SH-SY5Y (cell line): ENCODE measurements around the gene EIF2AK3.

ENCODE experiments used
- GATA2 ChIP-seq: IDR thresholded peaks from 2 replicates; pipeline ENCODE4 v1.6.1; 2011; ENCODE audit warnings: mild to moderate bottlenecking, low read depth, low read length
- GATA3 ChIP-seq: IDR thresholded peaks from 2 replicates; pipeline ENCODE4 v1.6.1; 2011; ENCODE audit warnings: low read depth, mild to moderate bottlenecking, low read length, moderate library complexity

EIF2AK3 gene

DNA sequence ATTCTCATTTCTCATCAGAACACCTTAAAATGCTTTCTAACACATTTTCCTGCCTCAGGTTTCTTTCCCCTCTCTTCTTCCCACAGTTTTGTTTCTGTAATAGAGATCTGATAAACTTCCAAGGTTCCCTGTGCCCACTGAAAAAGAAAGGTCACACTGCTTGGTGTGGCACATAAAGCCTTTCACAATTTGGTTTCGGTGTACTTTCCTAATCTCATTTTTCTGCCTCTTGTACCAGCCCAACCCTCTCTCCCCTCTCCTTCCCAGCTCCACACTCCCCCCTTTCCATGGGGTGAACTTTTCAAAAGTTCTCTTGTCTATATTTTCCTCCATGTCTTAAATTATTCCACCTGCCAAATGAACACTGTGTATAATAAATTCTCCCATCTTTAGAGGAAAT, 7.2 kb downstream of the EIF2AK3 start:
- TF ChIP-seq GATA2 (no peak), GATA3 (no peak)

- TF ChIP-seq GATA3 (no peak), GATA2 (no peak)
These were observed 11.4 kb downstream of the EIF2AK3 start for GRCh38 chr2:88615822-88616221.

DNA sequence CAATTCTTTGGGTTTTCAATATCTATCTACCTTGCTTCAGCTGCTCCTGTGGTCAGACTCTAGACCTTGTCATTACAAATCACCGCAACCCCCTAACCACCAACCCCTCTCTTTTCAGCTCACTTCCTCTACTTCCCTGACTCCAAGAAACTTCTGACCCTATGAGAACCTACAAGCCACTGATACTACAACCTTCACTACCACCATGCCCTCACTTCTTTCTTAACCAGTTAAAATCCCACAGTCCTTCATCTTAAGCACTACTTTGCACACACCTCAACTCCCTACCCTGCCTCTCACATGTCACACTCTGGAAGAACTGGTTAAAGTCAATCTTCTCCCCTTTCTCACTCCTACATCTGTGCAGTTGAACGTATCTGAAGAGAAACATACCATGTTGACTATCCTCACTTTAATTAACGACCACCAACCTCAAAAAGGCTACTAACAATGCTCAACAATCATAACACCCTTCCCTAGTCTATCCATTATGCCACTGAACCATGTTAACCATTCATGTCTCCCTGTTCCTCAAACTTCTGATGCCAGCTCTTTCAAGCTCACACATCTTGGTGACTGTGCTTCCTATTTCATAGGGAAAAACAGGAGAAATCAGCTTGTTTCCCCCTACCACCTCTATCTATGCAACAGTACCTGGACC, 12.6 kb downstream of the EIF2AK3 start:
- TF ChIP-seq GATA2 (no peak), GATA3 (no peak)

- TF ChIP-seq GATA3 = no peak
- no peak for TF ChIP-seq GATA2
These were observed 13.3 kb downstream of the EIF2AK3 start for GRCh38 chr2:88613921-88614320.

DNA sequence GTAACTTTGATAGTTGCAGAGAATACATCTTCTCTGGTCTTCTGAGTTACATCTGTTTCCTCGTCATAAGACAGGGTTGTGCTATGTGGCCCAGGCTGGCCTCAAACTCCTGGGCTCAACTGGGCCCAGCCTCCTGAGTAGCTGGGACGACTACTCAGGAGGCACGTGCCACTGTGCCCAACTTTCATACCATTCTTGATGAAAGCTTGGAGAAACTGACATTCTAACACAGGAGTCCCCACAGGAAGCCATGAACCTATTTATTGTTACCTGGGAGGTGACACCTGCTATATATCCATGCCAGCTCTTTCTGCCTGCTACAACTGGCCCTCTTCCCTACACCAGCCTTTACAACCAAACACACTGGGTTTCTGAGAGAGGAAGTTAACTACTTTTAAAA, 19.1 kb downstream of the EIF2AK3 start:
- TF ChIP-seq GATA3 = no peak

DNA sequence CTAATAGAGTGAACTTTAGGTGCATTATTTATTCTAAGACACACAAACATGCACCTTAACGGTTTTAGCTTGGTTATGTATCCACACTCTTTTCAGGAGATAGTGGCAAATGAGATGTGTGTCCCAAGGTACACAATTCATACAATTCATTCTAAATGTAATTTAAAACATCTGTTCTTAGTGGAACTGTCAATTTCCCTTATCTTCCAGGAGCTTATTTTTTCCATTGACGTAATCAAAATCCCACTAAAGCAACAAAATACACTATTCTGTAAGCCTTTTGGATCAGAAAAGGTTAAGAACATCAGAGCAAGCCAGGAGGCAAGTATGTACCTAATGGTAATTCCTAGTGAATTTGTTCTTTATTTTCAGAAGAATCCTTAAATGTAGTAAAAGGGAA, 19.8 kb downstream of the EIF2AK3 start:
- no peak for TF ChIP-seq GATA3
- no peak for TF ChIP-seq GATA2

- no peak for TF ChIP-seq GATA3
- no peak for TF ChIP-seq GATA2
These were observed 20.8 kb downstream of the EIF2AK3 start for GRCh38 chr2:88606371-88607030.

DNA sequence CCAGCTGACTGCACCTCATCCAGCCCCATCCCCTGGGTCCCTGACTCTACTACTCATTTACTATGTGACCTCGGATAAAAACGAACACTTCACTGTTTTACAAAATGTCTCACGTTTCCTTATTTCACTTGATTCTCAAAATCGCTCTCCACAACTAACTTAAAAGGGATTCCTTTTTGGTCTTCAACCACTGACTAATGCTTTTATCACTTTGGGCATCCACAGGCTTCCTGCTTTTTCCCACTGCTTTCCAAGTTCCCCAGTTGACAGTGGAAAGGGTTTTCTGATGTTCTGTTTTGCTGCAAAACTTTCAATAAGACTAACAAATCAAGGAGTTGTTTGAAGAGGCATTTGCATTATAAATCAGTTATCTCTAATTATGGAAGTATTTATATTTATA, 24.1 kb downstream of the EIF2AK3 start:
- TF ChIP-seq GATA2 (no peak), GATA3 (no peak)

- TF ChIP-seq GATA2 (no peak), GATA3 (no peak)
These were observed 25.2 kb downstream of the EIF2AK3 start for GRCh38 chr2:88602022-88602421.

- TF ChIP-seq GATA2 (peak; percentile 43; the same call in 1 of the 2 replicates), GATA3 (no peak)
These were observed 26.0 kb downstream of the EIF2AK3 start for GRCh38 chr2:88601286-88601685.

- TF ChIP-seq GATA2 (no peak), GATA3 (no peak)
These were observed 27.2 kb downstream of the EIF2AK3 start for GRCh38 chr2:88600038-88600465.

DNA sequence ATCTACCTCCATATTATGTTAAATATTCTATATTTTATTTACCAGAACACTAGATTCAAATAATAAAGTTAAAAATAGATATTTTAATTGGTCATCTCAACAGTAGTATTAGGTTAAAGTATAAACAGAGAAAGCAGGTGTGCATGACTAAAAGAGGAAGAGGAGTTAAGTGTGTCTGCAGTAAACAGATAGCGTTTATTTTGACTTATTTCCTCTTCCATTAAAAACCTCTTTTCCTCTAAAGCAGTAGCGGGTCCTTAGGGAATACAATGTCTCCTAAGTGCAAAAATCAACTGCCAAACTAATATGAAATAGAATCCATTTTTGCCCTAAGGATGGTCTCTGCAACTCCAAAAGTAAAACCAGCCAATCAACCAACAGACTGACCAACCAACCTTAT, 27.7 kb downstream of the EIF2AK3 start:
- TF ChIP-seq GATA2 (no peak), GATA3 (no peak)

- no peak for TF ChIP-seq GATA2
- TF ChIP-seq GATA3 = no peak
These were observed 30.1 kb downstream of the EIF2AK3 start for GRCh38 chr2:88597168-88597567.

DNA sequence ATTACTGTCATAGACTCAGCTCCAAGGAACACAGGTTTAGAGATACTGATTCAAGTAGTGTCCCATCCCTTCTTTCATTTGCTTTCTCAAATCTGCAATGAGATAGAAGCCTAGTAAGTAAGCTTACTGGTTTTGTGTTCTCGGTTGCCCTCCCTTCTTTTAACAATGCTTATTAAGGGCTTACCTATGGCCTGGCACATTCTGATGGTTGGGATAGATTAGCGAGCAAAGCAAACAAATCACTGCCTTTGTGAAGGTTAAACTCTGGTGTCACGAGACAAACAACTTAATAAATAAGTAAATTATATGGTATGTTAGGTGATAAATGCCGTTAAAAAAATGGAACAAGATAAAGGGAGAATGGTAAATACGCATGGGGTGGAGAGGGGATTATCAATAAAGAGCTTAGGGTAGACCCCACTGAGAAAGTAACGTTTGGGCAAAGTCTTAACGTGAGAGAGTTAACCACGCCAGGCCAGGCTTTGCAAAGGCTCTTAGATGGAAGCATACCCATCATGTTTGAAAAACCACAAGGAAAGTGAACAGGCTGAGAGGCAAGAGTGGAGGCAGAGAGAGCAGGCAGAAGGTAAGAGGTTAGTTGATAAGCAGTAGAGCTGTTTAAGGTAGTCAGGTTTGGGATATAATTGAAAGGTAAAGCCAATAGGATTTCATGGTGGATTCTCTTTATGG, 31.0 kb downstream of the EIF2AK3 start:
- TF ChIP-seq GATA2 = no peak
- no peak for TF ChIP-seq GATA3

DNA sequence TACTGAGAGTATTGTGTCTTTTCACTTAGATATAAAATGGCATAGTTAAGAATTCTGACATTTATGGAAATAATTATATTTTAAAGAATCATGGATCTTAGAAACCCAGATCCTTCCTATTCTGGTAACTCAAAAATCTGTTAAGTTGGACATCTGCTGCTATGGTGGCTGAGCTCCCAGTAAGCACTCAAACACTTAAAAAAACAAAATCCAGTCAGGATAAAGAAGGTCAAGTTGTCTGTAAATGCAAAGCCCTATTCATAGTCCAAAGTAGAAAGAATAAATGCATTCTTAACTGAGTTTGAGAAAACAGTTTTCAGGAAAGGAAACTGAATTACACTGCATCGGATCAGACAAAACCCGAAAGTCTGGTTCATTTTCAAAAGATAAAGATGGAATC, 35.6 kb downstream of the EIF2AK3 start:
- no peak for TF ChIP-seq GATA3
- TF ChIP-seq GATA2 = no peak
